Neural cell (in vitro differentiated cells): ENCODE data around the gene SDC1. TPM values are rescaled to one million over a fixed set of nuclear protein-coding genes. Genes with fewer than 3 reads are reported as not detected.
"Not testable (repeated sequence)": the region's sequence is repeated elsewhere in the genome, so short reads cannot be mapped to it uniquely, and the experiment has no call there.

Source experiments
- H2AFZ ChIP-seq: fragments of 200-600, 300-800 bp; sonication (generic), shearing (Covaris generic); 2 replicates; pipeline ENCODE4 v1.6.0; 2014; ENCODE audit warnings: low read depth, mild to moderate bottlenecking, antibody characterized with exemption, low read length, moderate library complexity
- H3F3A ChIP-seq: fragments of 200-600 bp; shearing (Covaris generic); 2 replicates; pipeline ENCODE4 v1.6.1; 2016; ENCODE audit warnings: mild to moderate bottlenecking, moderate library complexity, mixed read lengths, antibody characterized with exemption, low read length; ENCODE audit not compliant: insufficient read depth, poor library complexity, severe bottlenecking
- H3K27ac ChIP-seq: fragments of 200-600, 300-800 bp; sonication (generic), shearing (Covaris generic); 2 replicates; pipeline ENCODE4 v1.5.1; 2014; ENCODE audit warnings: mild to moderate bottlenecking, low read length, moderate library complexity
- H3K27me3 ChIP-seq: fragments of 300-800, 200-600 bp; sonication (generic), shearing (Covaris generic); 2 replicates; pipeline ENCODE4 v1.6.0; 2014; ENCODE audit warnings: mild to moderate bottlenecking, low read depth, low read length, moderate library complexity; ENCODE audit not compliant: insufficient read depth
- H3K36me3 ChIP-seq: fragments of 300-800, 200-600 bp; sonication (generic), shearing (Covaris generic); 2 replicates; pipeline ENCODE4 v1.5.1; 2014; ENCODE audit warnings: mild to moderate bottlenecking, antibody characterized with exemption, low read length, moderate library complexity; ENCODE audit not compliant: insufficient read depth
- H3K4me2 ChIP-seq: fragments of 300-800, 200-600 bp; sonication (generic), shearing (Covaris generic); 2 replicates; pipeline ENCODE4 v1.6.0; 2014; ENCODE audit warnings: mild to moderate bottlenecking, low read length
- H3K4me3 ChIP-seq: fragments of 300-800, 200-600 bp; sonication (generic), shearing (Covaris generic); 2 replicates; pipeline ENCODE4 v1.5.1; 2014; ENCODE audit warnings: mild to moderate bottlenecking, low read length, moderate library complexity
- H3K79me2 ChIP-seq: fragments of 200-600 bp; shearing (Covaris generic); replicated peaks from 2 replicates; pipeline ENCODE4 v1.6.0; 2014; ENCODE audit warnings: mild to moderate bottlenecking, low read length, moderate library complexity; ENCODE audit not compliant: insufficient read depth
- H3K9ac ChIP-seq: fragments of 300-800, 200-600 bp; sonication (generic), shearing (Covaris generic); 2 replicates; pipeline ENCODE4 v1.6.1; 2016; ENCODE audit warnings: mild to moderate bottlenecking, low read length, mixed read lengths
- H3K9me2 ChIP-seq: fragments of 200-600 bp; shearing (Covaris generic); 2 replicates; pipeline ENCODE4 v1.6.1; 2016; ENCODE audit warnings: mild to moderate bottlenecking, low read length, mixed read lengths; ENCODE audit not compliant: insufficient read depth
- H3K9me3 ChIP-seq: fragments of 200-600, 300-800 bp; sonication (generic), shearing (Covaris generic); 2 replicates; pipeline ENCODE4 v1.6.1; 2016; ENCODE audit warnings: mild to moderate bottlenecking, mixed run types, low read length, moderate library complexity, mixed read lengths
- H4K20me1 ChIP-seq: fragments of 200-600 bp; shearing (Covaris generic); 2 replicates; pipeline ENCODE4 v1.6.1; 2016; ENCODE audit warnings: mild to moderate bottlenecking, mixed run types; ENCODE audit not compliant: insufficient read depth
- EZH2 ChIP-seq: fragments of 200-600, 300-800 bp; shearing (Covaris generic), sonication (generic); IDR thresholded peaks from 2 replicates; pipeline ENCODE4 v1.6.1; 2014; ENCODE audit warnings: antibody characterized with exemption, low read length, borderline replicate concordance, mild to moderate bottlenecking; ENCODE audit not compliant: insufficient read depth, poor library complexity, severe bottlenecking
- MXI1 ChIP-seq: fragments of 450-650 bp; conservative IDR thresholded peaks from 2 replicates; pipeline ENCODE4 v1.6.1; 2014; ENCODE audit warnings: antibody characterized with exemption, mild to moderate bottlenecking; ENCODE audit not compliant: poor library complexity, severe bottlenecking
- POLR2AphosphoS5 ChIP-seq: IDR thresholded peaks from 2 replicates; pipeline ENCODE4 v1.6.1; 2012
- RAD21 ChIP-seq: fragments of 450-650 bp; conservative IDR thresholded peaks from 2 replicates; pipeline ENCODE4 v1.6.1; 2014; ENCODE audit warnings: antibody characterized with exemption, mild to moderate bottlenecking, moderate library complexity
- REST ChIP-seq: IDR thresholded peaks from 2 replicates; pipeline ENCODE4 v1.6.1; 2012; ENCODE audit warnings: borderline replicate concordance
- SMC3 ChIP-seq: fragments of 450-650 bp; conservative IDR thresholded peaks from 2 replicates; pipeline ENCODE4 v1.6.1; 2014; ENCODE audit warnings: antibody characterized with exemption, mild to moderate bottlenecking, moderate library complexity; ENCODE audit not compliant: poor library complexity
- TAF1 ChIP-seq: IDR thresholded peaks from 2 replicates; pipeline ENCODE4 v1.6.1; 2012; ENCODE audit warnings: low read depth
- polyA plus RNA-seq: library from polyadenylated mRNA; depleted of rRNA; stranded (reverse); fragments of >200 nt; gene quantifications from 2 replicates; pipeline ENCODE4 v1.2.3, GENCODE V29; 2014
- TF ChIP-seq, protein P1 (sequence below): fragments of 450-650 bp; IDR thresholded peaks from 2 replicates; pipeline ENCODE4 v1.5.1; 2014; ENCODE audit warnings: antibody characterized with exemption, mild to moderate bottlenecking, moderate library complexity; ENCODE audit not compliant: poor library complexity, severe bottlenecking

SDC1 gene
- polyA plus RNA-seq, 1 donor from 2014 or later = 14.9 TPM

GRCh38 chr2:20249170-20249569, 24.2 kb upstream of the SDC1 start:
- Histone ChIP-seq H3K27me3 (no peaks in the 10 kb centered on the region), H3K4me3 (no peak overlapping the region), H3K4me2 (no peak overlapping the region), H3F3A (no peaks in the 10 kb centered on the region), H2AFZ (no peak overlapping the region), H3K27ac (no peak overlapping the region), H3K36me3 (peaks cover 13% of the 10 kb centered on the region), H3K79me2 (no peaks in the 10 kb centered on the region), H4K20me1 (no peaks in the 10 kb centered on the region), H3K9me3 (no peaks in the 10 kb centered on the region), H3K9me2 (no peaks in the 10 kb centered on the region), H3K9ac (no peak overlapping the region)
- TF ChIP-seq MXI1 (no peak), POLR2AphosphoS5 (no peak)

DNA sequence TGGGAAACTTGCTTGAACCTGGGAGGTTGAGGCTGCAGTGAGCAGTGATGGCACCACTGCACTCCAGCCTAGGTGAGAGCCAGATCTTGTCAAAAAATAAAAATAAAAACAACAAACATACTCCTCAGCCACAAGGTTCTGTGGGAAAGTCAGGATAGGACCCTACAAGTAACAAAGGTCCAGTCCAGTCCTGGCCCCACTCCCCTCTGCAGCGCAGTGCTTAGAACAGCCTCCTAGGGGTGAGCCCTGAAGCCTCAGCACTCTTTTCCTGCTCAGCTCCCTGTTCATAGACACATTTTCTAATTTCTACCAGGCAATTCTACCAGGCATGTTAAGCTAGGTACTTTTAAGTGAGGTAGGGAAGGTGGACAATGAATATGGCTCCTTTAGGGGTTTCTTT, 22.2 kb upstream of the SDC1 start:
- H3K9ac ChIP-seq = no peak overlapping the region
- H3K27me3 ChIP-seq = no peaks in the 10 kb centered on the region
- H3K4me2 ChIP-seq = no peak overlapping the region
- no peak overlapping the region for H3K4me3 ChIP-seq
- no peak for TF ChIP-seq REST
- peak; percentile 11 for TF ChIP-seq POLR2AphosphoS5
- TF ChIP-seq, protein P1, sequence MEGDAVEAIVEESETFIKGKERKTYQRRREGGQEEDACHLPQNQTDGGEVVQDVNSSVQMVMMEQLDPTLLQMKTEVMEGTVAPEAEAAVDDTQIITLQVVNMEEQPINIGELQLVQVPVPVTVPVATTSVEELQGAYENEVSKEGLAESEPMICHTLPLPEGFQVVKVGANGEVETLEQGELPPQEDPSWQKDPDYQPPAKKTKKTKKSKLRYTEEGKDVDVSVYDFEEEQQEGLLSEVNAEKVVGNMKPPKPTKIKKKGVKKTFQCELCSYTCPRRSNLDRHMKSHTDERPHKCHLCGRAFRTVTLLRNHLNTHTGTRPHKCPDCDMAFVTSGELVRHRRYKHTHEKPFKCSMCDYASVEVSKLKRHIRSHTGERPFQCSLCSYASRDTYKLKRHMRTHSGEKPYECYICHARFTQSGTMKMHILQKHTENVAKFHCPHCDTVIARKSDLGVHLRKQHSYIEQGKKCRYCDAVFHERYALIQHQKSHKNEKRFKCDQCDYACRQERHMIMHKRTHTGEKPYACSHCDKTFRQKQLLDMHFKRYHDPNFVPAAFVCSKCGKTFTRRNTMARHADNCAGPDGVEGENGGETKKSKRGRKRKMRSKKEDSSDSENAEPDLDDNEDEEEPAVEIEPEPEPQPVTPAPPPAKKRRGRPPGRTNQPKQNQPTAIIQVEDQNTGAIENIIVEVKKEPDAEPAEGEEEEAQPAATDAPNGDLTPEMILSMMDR = no peak
- TF ChIP-seq RAD21 = no peak
- TF ChIP-seq SMC3 = no peak
- no peak for TF ChIP-seq EZH2
- no peak for TF ChIP-seq TAF1
- H4K20me1 ChIP-seq = no peaks in the 10 kb centered on the region
- no peaks in the 10 kb centered on the region for H3F3A ChIP-seq
- H3K79me2 ChIP-seq = no peaks in the 10 kb centered on the region
- no peak overlapping the region for H3K27ac ChIP-seq
- H3K9me2 ChIP-seq = no peaks in the 10 kb centered on the region
- H2AFZ ChIP-seq = no peak overlapping the region
- H3K36me3 ChIP-seq = peaks cover 11% of the 10 kb centered on the region
- H3K9me3 ChIP-seq = no peaks in the 10 kb centered on the region

GRCh38 chr2:20243637-20244036, 18.7 kb upstream of the SDC1 start:
- H4K20me1 ChIP-seq, H3K4me2 ChIP-seq: not testable (repeated sequence)

More at GRCh38 chr2:20243637-20244036, 18.7 kb upstream of the SDC1 start:
- not testable (repeated sequence) for H3K9me3 ChIP-seq, H3K79me2 ChIP-seq, H3K9me2 ChIP-seq, H3K4me3 ChIP-seq, H3K27ac ChIP-seq, H2AFZ ChIP-seq, H3F3A ChIP-seq, H3K9ac ChIP-seq, H3K27me3 ChIP-seq, H3K36me3 ChIP-seq
